NCI-H187 treated with DMSO at 0.1 percent for 48 hours (cell line): ENCODE results near the gene CEACAM1.
"Not testable (repeated sequence)": the region's sequence is repeated elsewhere in the genome, so short reads cannot be mapped to it uniquely, and the experiment has no call there.

ENCODE experiments used
- DNase-seq: peaks from one replicate; lab custom pipeline; 2025; lab: John Stamatoyannopoulos, UW

Gene CEACAM1

DNA sequence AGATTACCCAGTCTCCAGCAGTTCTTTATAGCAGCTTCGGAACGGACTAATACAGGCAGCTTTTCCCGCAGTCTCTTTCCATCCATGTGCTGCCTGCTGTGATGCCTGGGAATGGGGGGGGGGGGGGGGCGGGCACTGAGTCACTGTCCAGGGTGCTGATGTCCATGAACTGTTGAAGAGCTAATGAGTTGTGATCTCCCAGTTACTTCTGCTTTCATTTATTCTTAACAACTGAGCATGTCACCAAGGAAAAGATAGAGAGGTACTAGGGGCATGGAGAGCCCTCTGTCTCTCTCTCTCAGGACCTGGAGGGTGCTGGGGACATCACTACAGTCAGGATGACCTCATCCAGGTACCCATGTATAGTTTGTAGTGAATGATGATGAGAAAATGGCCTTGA, 20.3 kb upstream of the CEACAM1 start:
- no peak for DNase-seq

DNA sequence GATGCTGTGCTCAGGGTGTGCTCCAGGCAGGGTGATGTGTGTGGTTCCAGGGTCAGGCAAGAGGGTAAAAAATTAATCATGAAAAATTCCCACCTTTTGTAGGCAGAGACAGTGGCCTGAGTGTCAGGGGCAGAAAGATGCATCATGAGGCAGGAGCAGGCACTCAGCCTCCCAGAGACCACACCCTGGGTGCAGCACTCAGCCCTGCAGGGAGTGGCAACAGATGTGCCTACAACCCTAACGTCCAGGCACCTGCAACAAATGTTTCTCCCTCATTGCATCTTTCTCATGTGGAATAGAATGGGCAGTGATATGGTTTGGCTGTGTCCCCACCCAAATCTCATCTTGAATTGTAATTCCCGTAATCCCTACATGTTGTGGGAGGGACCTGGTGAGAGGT, 19.6 kb upstream of the CEACAM1 start:
- DNase-seq: no peak

DNA sequence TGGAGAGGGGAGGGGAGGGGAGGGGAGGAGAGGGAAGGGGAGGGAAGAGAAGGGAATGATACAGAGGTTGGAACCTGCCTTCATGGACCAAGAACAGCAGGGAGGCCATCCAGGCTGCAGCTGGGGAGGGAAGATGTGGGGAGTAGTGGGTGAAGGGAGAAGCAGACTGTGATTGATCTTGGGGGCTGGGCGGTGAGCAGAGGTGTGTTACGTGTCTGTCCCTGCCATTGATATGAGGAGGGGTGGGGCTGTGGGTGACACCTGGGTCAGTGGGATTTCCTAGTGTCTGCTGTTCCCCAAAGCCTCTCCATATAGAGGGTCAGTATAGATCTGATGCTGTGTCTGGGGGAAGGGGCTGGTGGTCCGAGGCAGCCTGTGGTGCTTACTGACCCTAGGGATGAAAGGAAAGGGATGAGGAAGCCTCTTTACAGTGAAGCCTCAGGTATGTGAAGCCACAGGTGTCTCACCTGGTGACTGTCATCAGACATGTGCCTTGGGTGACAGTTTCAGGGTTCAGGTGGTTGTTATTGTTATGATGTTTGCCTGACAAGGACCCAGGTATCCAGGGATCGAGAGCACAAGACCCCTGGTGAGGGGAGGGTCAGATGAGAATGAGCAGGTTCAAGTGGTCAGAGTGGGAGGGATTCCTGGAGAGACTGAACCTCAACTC, 18.7 kb upstream of the CEACAM1 start:
- DNase-seq: no peak

DNA sequence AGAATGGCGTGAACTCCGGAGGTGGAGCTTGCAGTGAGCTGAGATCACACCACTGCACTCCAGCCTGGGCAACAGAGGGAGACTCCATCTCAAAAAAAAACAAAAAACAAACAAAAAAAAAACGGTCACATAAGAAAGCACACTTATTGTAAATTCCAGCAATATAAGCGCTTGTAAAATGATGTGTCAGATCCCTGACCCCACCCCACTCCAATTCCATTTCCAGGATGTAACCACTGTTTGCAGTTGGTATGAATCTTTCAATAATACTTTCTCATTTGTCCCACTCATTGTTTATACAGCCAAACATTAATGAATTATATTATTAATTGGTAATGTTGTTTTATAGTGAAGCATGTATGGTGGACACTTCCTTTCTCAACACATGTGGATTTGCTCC, 15.9 kb upstream of the CEACAM1 start:
- no peak for DNase-seq

DNA sequence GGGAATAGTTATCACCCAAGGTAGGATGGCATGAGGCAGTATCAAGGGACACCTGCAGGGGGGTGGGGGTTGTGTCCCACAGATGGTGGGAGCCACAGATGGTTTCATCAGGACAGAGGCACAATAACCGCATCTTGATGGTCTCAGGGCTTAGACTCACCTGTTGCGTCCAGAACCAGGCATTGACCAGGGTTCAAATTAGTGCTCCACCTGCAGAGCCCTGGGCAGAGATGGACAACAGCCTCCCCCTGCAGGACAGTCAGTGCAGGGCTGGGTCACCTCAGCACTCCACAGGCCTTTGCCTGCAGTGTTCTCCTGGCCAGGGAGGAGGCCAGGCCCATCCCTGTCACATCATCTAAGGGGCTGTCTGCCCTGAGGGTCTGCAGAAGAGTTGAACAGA, 14.5 kb upstream of the CEACAM1 start:
- DNase-seq: no peak

DNA sequence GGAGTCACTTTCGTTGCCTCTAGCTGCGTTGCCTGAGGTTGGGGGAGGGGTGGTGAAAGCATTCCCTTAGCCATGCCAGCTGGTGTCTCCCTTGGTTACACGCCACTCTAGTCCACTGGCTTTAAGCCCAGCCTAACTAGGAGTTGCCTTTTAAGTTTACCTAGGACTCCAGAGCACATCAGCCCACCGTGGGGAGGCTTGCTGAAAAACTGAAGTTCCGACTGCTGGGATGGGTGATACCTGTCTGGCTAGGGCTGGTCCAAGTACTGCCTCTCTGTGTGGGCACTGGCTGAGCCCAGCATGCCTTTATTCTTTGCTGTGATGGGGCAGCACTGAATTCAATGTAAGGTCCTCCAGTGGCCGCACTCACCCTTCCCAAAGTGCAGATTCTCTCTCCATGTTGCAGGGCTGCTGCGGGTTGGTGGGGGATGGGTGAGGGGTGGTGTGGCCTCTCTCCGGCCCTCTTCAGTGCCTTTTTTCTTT, 11.8 kb upstream of the CEACAM1 start:
- no peak for DNase-seq

DNA sequence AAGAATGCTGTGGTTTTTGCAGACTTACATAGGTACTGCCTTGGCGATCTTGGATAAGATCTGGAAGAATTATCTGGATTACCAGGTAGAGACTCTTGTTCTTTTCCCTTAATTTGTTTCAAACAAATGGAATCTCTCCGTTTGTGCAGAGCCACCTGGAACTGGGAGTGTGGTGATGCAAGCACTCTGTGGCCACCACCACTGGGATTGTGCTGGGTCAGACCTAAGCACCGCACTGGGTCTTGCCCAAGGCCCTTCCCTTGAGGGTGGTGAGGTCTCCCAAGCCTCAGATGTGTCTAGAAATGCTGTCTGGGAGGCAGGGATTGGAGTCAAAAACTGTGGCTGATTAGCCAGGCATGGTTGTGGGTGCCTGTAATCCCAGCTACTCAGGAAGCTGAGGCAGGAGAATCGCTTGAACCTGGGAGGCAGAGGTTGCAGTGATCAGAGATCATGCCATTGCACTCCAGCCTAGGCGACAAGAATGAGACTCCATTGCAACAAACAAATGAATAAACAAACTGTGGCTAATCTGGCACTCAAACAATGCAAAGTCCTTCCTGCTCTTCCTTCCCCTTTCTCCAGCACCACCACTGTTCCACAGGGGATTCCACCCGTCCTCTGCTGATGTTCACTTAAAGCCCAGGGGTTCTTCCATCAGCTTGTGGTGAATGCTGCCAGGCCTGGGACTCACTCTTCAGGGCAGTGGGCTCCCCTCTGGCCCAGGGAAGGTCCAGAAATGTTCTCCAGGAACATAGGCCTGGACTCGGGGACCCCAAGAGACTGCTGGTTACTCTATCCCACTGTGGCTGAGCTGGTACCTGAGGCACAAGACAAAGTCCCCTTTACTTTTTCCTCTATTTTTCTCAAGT, 10.8 kb upstream of the CEACAM1 start:
- DNase-seq: no peak

DNA sequence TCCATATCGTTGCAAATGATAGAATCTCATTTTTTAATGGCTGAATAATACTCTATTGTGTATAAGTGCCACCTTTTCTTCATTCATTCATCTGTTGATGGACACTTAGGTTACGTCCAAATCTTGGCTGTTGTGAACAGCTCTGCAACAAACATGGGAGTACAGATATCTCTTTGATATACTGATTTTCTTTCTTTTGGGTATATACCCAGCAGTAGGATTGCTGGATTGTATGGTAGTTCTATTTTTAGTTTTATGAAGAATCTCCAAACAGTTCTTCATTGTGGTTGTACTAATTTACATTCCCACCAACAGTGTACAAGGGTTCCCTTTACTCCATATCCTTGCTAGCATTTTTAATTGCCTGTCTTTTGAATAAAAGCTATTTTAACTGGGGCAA, 7.0 kb upstream of the CEACAM1 start:
- not testable (repeated sequence) for DNase-seq

DNA sequence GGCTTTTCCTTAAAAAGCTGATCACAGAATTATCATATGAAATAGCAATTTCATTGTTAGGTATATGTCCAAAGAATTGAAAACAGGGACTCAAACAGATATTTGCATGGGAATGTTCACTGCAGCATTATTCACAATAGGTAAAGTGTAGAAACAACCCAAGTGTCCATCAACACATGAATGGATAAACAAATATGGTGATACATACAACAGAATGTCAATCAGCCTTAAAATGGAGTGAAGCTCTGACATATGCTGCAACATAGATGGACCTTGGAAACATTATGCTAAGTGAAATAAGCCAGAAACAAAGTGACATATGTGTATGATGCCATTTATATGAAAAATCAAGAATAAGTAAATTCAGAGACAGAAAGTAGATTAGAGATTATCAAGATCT, 6.1 kb upstream of the CEACAM1 start:
- DNase-seq: no peak

DNA sequence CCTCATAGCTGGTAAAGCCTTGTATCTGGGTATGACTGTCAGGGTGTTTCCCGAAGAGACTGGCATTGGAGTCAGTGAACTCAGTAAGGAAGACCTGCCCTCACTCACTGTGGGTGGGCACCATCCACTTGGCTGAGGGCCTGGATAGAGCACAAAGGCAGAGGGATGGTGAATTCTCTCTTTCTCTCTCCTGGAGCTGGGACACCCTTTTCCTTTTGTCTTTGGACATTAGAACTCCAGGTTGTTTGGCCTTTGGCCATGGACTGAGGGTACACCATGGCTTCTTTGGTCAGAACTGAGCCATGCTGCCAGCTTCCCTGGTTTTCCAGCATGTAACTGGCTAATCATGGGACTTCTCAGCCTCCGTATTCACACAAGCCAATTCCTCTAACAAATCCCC, 4.6 kb upstream of the CEACAM1 start:
- DNase-seq: no peak

DNA sequence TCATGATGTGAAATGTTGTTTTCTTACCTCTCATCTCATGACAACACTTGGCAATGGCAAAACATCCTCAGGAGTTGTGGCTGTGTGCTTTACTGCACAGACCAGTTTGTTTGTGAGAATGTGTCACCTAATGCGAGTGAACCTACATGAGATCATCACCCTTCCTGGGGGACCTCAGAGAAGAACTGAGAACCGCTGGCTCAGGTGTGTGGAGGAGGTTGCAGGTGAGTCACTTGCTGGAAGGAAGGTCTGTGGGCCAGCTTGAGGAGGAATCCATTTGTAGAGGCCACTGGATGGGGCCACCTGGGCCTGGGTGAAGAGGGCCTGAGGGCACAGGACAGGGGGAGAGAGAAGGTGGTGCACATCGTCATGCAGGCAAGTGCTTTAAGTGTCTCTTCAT, 3.0 kb upstream of the CEACAM1 start:
- no peak for DNase-seq

DNA sequence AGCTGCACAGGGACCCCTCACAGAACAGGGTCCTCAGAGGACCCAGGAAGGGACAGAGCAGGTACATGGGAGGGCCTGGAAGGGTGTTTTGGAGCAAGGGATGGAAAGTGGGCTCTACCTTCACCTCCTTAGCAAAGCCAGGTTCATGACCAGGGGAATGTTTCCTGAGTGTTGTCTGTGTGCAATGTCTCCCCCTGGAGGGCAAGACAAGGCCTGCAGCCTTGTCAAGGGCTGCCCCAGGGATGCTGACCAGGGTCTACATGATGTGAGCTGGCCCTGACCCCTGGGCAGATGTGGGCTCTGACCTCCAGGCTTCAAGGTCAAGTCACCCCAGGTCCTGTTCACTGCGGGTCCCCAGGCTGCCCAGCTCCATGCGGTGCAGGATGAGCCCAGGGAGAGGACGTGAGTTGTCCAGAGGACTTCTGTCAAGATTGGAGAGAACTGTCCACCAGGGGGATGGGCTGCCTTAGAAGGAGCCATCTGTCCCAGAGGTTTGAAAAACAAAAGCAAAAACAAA, 1.0 kb upstream of the CEACAM1 start:
- DNase-seq: no peak

DNA sequence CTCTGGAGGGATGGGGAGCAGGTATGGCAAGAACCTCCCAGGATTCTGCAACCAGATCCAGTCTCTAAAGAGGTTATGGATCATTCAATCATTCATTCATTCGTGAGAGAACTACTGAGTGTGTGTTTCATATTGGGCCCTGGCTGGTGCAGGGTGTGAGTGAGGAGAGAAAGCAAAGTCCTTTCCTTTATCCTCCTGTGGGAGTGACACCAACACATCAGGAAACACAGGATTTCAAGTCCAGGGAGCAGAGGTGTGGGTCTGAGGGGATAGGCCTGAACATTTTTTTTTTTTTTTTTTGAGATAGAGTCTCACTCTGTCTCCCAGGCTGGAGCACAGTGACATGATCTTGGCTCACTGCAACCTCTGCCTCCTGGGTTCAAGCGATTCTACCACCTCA, 3.3 kb downstream of the CEACAM1 start:
- no peak for DNase-seq

DNA sequence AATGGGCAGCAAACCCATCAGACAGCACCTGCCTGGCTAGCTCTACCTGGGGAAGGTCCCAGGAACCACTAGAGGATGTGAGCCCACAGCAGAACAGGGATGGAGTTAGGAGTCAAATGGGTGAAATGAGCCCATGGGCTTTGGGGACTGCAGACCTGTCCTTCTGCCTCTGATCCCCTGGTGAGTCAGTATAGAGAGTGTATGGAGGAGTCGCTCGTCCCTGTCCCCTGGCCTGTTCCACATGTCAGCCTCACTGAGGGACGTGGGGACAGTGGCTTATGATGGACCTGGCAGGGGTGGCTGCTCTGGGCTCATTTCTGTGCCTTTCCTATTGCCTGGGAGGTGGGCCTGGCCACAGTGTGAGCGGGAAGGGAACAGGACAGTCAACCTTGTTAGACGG, 4.0 kb downstream of the CEACAM1 start:
- no peak for DNase-seq

DNA sequence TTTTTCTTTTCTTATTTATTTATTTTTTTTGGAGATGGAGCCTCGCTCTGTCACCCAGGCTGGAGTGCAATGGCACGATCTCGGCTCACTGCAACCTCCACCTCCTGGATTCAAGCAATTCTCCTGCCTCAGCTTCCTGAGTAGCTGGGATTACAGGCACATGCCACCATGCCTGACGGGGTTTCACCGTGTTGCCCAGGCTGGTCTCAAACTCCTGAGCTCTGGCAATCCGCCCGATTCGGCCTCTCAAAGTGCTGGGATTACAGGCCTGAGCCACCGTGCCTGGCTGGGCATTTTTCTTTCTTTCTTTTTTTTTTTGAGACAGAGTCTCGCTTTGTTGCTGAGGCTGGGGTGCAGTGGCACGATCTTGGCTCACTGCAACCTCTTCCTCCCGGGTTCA, 6.0 kb downstream of the CEACAM1 start:
- not testable (repeated sequence) for DNase-seq

DNA sequence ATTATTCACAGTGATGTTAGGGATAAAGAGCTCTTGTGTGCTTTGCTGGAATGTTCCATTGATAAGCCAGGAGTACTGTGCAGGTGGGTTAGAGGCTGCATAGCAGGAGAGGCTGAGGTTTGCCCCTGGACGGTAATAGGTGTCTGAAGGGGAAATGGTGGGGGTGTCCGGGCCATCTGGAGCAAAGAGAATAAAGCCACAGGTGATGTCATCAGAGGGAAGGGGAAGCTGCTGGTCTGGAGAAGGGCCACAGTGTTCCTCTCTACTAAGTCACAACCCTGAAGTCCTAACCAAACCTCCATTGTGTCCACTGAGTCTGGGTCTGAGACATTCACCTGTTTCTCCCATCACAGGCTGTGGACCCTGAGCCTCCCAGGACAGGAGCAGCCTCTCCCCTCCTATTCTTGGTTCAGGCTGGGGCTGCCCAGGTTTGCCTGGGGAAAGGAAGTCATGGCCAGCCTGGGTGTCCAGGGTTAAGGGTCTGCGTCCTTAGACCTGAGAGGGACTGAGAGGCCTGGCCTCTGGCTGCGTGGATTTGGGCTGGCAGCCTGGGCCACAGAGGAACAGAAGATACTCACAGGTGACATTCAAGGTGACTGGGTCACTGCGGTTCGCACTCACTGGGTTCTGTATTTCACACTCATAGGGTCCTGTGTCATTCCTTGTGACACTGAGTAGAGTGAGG, 6.8 kb downstream of the CEACAM1 start:
- no peak for DNase-seq

DNA sequence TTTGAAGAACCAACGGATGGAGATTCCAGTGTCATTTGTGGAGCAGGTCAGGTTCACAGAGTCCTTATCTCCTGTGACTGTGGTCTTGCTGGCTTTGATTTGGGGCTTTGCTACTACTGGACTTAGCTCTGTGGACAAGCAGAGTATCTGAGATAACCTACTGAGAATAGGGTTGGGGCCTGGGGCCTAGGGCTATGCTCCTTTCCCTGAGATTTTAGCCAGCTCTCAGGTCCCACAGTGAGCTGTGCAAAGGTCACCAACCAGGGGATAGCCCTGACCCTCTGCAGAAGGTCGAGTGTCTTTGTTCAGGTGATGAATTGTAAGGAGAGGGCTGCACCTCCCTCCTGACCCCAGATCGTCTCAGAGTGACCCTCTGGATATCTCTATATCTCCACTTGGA, 9.2 kb downstream of the CEACAM1 start:
- no peak for DNase-seq

DNA sequence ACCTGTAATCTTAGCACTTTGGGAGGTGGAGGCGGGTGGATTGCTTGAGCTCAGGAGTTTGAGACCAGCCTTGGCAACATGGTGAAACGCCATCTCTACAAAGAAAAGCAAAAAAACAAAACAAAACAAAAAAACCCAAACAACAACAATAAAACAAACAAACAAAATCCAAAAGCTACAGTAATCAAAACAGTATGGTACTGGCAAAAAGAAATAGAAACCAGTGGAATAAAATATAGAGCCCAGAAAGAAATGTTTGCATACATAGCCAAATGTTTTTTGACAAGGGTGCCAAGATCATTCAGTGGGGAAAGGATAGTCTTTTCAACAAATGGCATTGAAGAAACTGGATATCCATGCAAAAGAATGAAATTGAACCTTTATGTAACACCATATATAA, 11.5 kb downstream of the CEACAM1 start:
- no peak for DNase-seq

DNA sequence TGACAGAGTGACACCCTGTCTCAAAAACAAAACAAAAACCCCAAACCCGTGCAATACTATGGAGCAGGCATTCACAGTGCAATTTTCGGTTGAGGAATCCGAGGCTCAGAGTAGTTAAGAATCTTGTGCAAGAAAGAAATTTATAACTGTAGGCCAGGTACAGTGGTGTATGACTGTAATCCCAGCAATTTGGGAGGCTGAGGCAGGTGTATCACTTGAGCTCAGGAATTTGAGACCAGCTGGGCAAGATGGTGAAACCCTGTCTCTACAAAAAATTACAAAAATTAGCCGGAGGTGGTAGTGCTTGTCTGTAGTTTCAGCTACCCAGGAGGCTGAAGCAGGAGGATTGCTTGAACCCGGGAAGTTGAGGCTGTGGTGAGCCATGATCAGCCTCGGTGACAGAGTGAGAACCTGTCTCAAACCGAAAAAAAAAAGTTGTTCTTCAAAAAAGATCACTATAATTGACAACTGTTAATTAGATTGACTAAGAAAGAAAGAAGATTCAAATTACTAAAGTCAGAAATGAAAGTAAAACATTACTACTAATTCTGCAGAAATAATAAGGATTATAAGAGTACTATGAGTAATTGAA, 12.9 kb downstream of the CEACAM1 start:
- DNase-seq: no peak

DNA sequence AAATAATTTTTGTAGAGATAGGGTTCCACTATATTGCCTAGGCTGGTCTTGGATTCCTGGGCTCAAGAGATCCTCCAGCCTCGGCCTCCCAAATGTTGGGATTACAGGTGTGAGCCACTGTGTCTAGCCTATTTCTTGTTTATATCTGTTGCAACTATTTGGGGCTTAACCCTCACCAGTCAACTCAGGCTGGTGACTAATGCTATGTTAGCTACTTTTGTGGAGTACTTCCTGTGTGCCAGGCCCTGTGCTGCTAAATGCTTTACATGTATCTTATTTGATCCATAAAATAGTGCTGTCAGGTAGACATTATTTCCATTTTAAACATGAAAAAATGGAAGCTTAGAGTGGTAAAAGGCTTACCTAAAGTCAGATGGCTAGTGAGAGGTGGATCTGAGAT, 13.8 kb downstream of the CEACAM1 start:
- DNase-seq: no peak

DNA sequence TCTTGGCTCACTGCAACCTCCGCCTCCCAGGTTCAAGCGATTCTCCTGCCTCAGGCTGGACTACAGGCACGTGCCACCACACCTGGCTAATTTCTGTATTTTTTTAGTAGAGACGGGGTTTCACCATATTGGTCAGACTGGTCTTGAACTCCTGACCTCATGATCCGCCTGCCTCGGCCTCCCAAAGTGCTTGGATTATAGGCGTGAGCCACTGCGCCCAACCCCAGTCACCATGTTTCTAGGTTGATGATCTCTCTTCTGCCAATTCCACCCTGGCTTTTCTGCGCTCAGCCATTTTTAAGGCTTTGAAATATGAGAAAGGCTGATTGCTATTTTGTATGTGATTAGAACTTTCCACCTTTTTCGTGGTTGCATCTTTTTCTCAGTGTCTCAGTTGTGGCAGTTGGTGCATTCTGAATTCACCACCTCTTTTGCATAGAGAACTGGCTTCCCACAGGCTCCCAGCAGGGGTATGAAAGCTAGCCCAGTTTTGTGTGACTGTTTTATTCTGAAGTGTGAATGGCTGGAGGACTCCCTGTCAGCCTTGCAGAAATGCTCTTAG, 15.5 kb downstream of the CEACAM1 start:
- DNase-seq: no peak

DNA sequence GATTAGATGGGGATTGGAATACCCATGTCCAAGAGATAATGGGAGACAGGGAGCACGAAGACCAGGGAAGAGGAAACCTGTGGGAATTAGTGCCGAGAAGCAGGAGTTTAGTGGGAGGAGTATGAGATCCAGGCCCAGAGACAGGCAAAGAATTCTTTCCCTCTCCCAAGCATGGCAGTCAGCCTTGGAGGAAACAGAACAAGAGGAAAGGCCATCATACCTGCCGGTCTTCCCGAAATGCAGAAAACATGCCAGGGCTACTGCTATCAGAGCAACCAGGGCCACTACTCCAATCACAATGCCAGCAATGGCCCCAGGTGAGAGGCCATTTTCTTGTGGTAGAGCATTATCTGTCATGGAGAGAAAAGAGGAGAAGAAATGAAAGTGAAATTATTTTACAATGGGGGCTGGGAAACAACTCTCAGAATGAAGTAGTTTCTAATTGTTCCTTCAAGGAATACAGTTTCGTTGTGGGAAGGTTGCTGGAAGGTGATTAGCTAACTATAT, 16.1 kb downstream of the CEACAM1 start:
- DNase-seq: no peak
